DND-41 (cell line): Measurements from ENCODE around the gene MIR17HG.
A peak's percentile ranks its signal among the peaks of the same experiment; 100 is the strongest.

Source experiments
- ATAC-seq: fragments of 200-7000 bp; cut with Tn5 transposase; 3 replicates; pipeline ENCODE4 v1.9.1; 2021; ENCODE audit warnings: low read depth; ENCODE audit not compliant: insufficient read depth
- DNase-seq: peaks from one replicate; pipeline ENCODE4 v3.0.0-alpha.2; 2020
- H2AFZ ChIP-seq: 2 replicates; pipeline ENCODE4 v1.6.0; 2012; ENCODE audit warnings: low read depth, low read length
- H3K27ac ChIP-seq: 2 replicates; pipeline ENCODE4 v1.5.1; 2012; ENCODE audit warnings: low read length, inconsistent platforms
- H3K27me3 ChIP-seq: fragments of 200-600 bp; sonication (generic); 2 replicates; pipeline ENCODE4 v1.6.0; 2012; ENCODE audit warnings: low read length, mild to moderate bottlenecking, inconsistent platforms; ENCODE audit not compliant: insufficient read depth, poor library complexity
- H3K36me3 ChIP-seq: 2 replicates; pipeline ENCODE4 v1.5.1; 2012; ENCODE audit warnings: low read length, inconsistent platforms; ENCODE audit not compliant: insufficient read depth
- H3K4me1 ChIP-seq: 2 replicates; pipeline ENCODE4 v1.5.1; 2012; ENCODE audit warnings: mild to moderate bottlenecking, low read length; ENCODE audit not compliant: insufficient read depth
- H3K4me2 ChIP-seq: 2 replicates; pipeline ENCODE4 v1.6.0; 2012; ENCODE audit warnings: mild to moderate bottlenecking, moderate library complexity, low read length, inconsistent platforms; ENCODE audit not compliant: insufficient read depth
- H3K4me3 ChIP-seq, 2 experiments: fragments of 200-600 bp in 1 of 2; shearing (Covaris generic) in 1 of 2; 2 replicates each; pipeline ENCODE4 v1.5.1; 2012 to 2016; ENCODE audit warnings: inconsistent platforms in 2 of 2, low read length in 2 of 2, mild to moderate bottlenecking in 2 of 2, low read depth in 1 of 2, moderate library complexity in 1 of 2
- H3K79me2 ChIP-seq: 2 replicates; pipeline ENCODE4 v1.6.0; 2012; ENCODE audit warnings: low read length, inconsistent platforms; ENCODE audit not compliant: insufficient read depth
- H3K9ac ChIP-seq: 2 replicates; pipeline ENCODE4 v1.6.0; 2012; ENCODE audit warnings: low read depth, mild to moderate bottlenecking, inconsistent platforms, low read length, moderate library complexity
- H3K9me3 ChIP-seq: 2 replicates; pipeline ENCODE4 v1.5.1; 2012; ENCODE audit warnings: low read length, moderate library complexity, mild to moderate bottlenecking, inconsistent platforms; ENCODE audit not compliant: insufficient read depth, severe bottlenecking
- H4K20me1 ChIP-seq: 2 replicates; pipeline ENCODE4 v1.6.0; 2012; ENCODE audit warnings: low read length; ENCODE audit not compliant: insufficient read depth
- EZH2 ChIP-seq: IDR thresholded peaks from 3 replicates; pipeline ENCODE4 v1.6.1; 2012; ENCODE audit warnings: borderline replicate concordance, low read depth, mild to moderate bottlenecking, moderate library complexity, low read length, inconsistent platforms; ENCODE audit not compliant: severe bottlenecking
- TF ChIP-seq, protein P1 (sequence below): IDR thresholded peaks from 2 replicates; pipeline ENCODE4 v1.5.1; 2012; ENCODE audit warnings: borderline replicate concordance, low read length, moderate library complexity, mild to moderate bottlenecking; ENCODE audit not compliant: poor library complexity, severe bottlenecking; ENCODE audit errors: extremely low read depth

The MIR17HG gene

GRCh38 chr13:91328726-91329125 lies 18.8 kb upstream of the MIR17HG start:
- ATAC-seq (no peak), DNase-seq (no peak)
- H3K9me3 ChIP-seq: no peaks in the 10 kb centered on the region
- H3K36me3 ChIP-seq: no peaks in the 10 kb centered on the region
- H4K20me1 ChIP-seq: no peaks in the 10 kb centered on the region
- H3K79me2 ChIP-seq: no peaks in the 10 kb centered on the region
- H3K27me3 ChIP-seq: no peaks in the 10 kb centered on the region
- no peak overlapping the region for H2AFZ ChIP-seq
- H3K27ac ChIP-seq: no peak overlapping the region
- no peak overlapping the region for H3K4me3 ChIP-seq
- H3K4me1 ChIP-seq: peaks cover under 1% of the 10 kb centered on the region; the same call in 1 of the 2 replicates
- H3K9ac ChIP-seq: no peak overlapping the region
- TF ChIP-seq EZH2: no peak
- TF ChIP-seq, protein P1, sequence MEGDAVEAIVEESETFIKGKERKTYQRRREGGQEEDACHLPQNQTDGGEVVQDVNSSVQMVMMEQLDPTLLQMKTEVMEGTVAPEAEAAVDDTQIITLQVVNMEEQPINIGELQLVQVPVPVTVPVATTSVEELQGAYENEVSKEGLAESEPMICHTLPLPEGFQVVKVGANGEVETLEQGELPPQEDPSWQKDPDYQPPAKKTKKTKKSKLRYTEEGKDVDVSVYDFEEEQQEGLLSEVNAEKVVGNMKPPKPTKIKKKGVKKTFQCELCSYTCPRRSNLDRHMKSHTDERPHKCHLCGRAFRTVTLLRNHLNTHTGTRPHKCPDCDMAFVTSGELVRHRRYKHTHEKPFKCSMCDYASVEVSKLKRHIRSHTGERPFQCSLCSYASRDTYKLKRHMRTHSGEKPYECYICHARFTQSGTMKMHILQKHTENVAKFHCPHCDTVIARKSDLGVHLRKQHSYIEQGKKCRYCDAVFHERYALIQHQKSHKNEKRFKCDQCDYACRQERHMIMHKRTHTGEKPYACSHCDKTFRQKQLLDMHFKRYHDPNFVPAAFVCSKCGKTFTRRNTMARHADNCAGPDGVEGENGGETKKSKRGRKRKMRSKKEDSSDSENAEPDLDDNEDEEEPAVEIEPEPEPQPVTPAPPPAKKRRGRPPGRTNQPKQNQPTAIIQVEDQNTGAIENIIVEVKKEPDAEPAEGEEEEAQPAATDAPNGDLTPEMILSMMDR: no peak
- H3K4me2 ChIP-seq: no peak overlapping the region

GRCh38 chr13:91329733-91330132 lies 17.8 kb upstream of the MIR17HG start:
- H2AFZ ChIP-seq: no peak overlapping the region
- no peaks in the 10 kb centered on the region for H3K9me3 ChIP-seq
- H3K79me2 ChIP-seq: no peaks in the 10 kb centered on the region
- H4K20me1 ChIP-seq: no peaks in the 10 kb centered on the region
- DNase-seq (no peak), ATAC-seq (no peak)
- no peak overlapping the region for H3K4me2 ChIP-seq
- no peak overlapping the region for H3K27ac ChIP-seq
- no peaks in the 10 kb centered on the region for H3K36me3 ChIP-seq
- H3K4me3 ChIP-seq: no peak overlapping the region
- no peaks in the 10 kb centered on the region for H3K4me1 ChIP-seq
- no peak for TF ChIP-seq EZH2
- H3K9ac ChIP-seq: no peak overlapping the region
- H3K27me3 ChIP-seq: no peaks in the 10 kb centered on the region

DNA sequence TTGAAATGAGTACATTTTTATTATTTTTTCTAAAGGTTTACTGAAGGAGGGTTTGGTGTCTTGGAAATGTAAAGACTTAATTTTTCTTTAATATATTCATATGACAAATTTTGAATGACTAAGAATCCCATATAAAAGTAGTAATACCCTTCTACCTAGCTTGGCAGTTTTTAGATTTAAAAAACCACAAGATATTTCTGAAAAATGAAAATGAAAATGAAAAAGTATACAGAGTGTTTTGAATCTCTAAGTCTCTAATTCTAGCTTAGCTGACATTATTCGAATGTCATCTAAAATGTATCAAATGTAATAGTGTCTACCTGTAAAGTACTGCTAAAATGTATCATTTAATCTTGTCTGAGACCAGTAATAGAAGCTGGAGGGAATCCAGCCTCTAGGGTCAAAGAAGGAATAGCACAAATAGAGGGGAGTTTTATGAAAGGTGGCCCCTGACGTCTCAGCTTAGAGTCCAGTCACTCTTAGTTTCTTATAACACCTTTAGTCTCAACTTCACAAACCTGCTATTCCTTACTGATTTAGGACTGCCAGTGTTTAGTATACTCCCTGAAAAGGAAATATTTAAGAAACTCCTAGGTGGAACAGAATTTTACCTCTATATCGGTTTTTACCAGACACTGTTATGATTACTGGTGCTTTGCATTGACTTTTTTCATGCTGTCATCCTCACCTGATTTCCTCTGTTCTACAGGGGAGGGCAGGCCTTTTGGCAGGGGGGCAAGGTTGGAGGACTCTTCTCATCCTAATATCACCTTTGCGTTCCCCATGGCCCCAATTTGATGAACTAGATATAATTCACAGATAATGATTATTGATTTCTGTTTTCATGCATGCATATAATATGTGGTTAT lies 16.2 kb upstream of the MIR17HG start:
- Histone ChIP-seq H4K20me1 (no peaks in the 10 kb centered on the region), H3K4me3 (no peak overlapping the region), H3K79me2 (no peaks in the 10 kb centered on the region), H3K27ac (no peak overlapping the region), H3K36me3 (no peaks in the 10 kb centered on the region), H3K4me1 (no peaks in the 10 kb centered on the region), H2AFZ (no peak overlapping the region), H3K4me2 (no peak overlapping the region), H3K9me3 (no peaks in the 10 kb centered on the region), H3K9ac (no peak overlapping the region), H3K27me3 (no peaks in the 10 kb centered on the region)
- DNase-seq (no peak), ATAC-seq (no peak)
- TF ChIP-seq EZH2: no peak
- TF ChIP-seq, protein P1: no peak

GRCh38 chr13:91346062-91346461 lies 1.4 kb upstream of the MIR17HG start:
- H3K79me2 ChIP-seq: peaks cover 36% of the 10 kb centered on the region
- H2AFZ ChIP-seq: no peak overlapping the region
- peaks cover 22% of the 10 kb centered on the region for H4K20me1 ChIP-seq
- no peak overlapping the region for H3K27ac ChIP-seq
- DNase-seq (no peak), ATAC-seq (no peak)
- H3K4me1 ChIP-seq: peaks cover 36% of the 10 kb centered on the region
- H3K4me2 ChIP-seq: peak overlapping the region; percentile 67
- no peaks in the 10 kb centered on the region for H3K9me3 ChIP-seq
- H3K36me3 ChIP-seq: peaks cover 22% of the 10 kb centered on the region
- H3K4me3 ChIP-seq: no peak overlapping the region
- TF ChIP-seq, protein P1: no peak
- no peak for TF ChIP-seq EZH2
- H3K27me3 ChIP-seq: no peaks in the 10 kb centered on the region
- H3K9ac ChIP-seq: peak overlapping the region; percentile 99
